Kasumi-1 (cell line): Measurements from ENCODE around the gene PTPRK.

ENCODE experiments used
- DNase-seq, 2 experiments: peaks; one replicate each; lab custom pipeline; 2025; lab: John Stamatoyannopoulos, UW

The PTPRK gene

DNA sequence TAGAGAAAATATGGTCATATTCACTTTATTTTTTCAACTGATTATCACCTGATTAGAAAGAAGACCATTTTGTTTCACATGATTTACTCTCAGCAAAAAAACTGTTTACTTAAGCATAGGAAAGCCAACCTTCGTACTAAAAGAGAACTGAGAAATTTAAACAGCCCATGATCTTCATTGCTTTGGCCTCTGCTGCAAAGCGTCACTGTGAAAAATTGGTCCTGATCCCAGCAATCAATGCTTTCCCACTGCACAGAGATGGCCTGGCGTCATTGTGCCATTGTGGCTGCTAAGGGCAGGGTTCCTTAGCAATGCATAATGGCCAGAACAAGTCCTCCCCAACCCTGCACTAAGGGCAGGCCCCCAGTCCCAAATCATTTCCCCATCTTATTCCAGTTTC is 599.6 kb downstream of the PTPRK start:
- DNase-seq = no peak
